GM13977 (cell line): ENCODE measurements around the gene SLC6A20.

Experiments used
- DNase-seq: peaks from one replicate; pipeline ENCODE4 v3.0.0; 2012; ENCODE audit warnings: low spot score
- CTCF ChIP-seq: IDR thresholded peaks from 2 replicates; pipeline ENCODE4 v1.5.1; 2012; ENCODE audit warnings: mild to moderate bottlenecking, control low read depth; ENCODE audit not compliant: insufficient read depth; ENCODE audit errors: extremely low read depth, missing control alignments
- in situ Hi-C: fragments of 300-500 bp; cut with MboI; formaldehyde crosslinking; loops from one replicate; pipeline ENCODE4 v1.12.0; 2022; ENCODE audit warnings: low sequenced_read_pairs, low pct_unique_long_range_greater_than_20kb, mixed read lengths, inconsistent platforms; ENCODE audit not compliant: unreplicated experiment

SLC6A20 gene

GRCh38 chr3:45795882-45796765, at the start of gene SLC6A20:
Gene SLC6A20, minus strand, starts transcription at chr3:45796536. Its CDS starts 117 bp downstream, at chr3:45796419.
- in situ Hi-C loops = no loop called here
- DNase-seq = peak; percentile 51
- TF ChIP-seq CTCF = no peak

- in situ Hi-C loops = no loop called here
- DNase-seq = no peak
- TF ChIP-seq CTCF = no peak
Observed at GRCh38 chr3:45844616-45845015, 48.3 kb upstream of the SLC6A20 start.

GRCh38 chr3:45842851-45843625, 46.7 kb upstream of the SLC6A20 start:
- DNase-seq = no peak
- in situ Hi-C loops = no loop called here
- no peak for TF ChIP-seq CTCF

- no peak for TF ChIP-seq CTCF
- in situ Hi-C loops = no loop called here
- peak; percentile 91 for DNase-seq
Observed at GRCh38 chr3:45841757-45842491, 45.6 kb upstream of the SLC6A20 start, which contains the start of gene LZTFL1. Gene LZTFL1, minus strand, starts transcription at chr3:45842119. Its CDS starts 128 bp downstream, at chr3:45841991.

GRCh38 chr3:45841420-45841756, 45.1 kb upstream of the SLC6A20 start:
- in situ Hi-C loops = no loop called here
- no peak for TF ChIP-seq CTCF
- no peak for DNase-seq

- TF ChIP-seq CTCF = no peak
- in situ Hi-C loops = no loop called here
- no peak for DNase-seq
Observed at GRCh38 chr3:45838466-45838865, 42.1 kb upstream of the SLC6A20 start.
